Activated naive CD4-positive, alpha-beta T cell treated with Interleukin-2 at 50 U/mL for 16 hours (primary cell): Measurements from ENCODE around the gene LY6G6D.
A peak's percentile ranks its signal among the peaks of the same experiment; 100 is the strongest.

ENCODE experiments used
- DNase-seq: peaks from one replicate; pipeline ENCODE4 v3.0.0-alpha.2; 2020

The LY6G6D gene

GRCh38 chr6:31721351-31722020 lies 6.3 kb downstream of the LY6G6D start, which contains the start of gene LY6G6C:
Gene LY6G6C (minus strand): TSS chr6:31721746. CDS start chr6:31721679, 67 bp downstream.
- no peak for DNase-seq

DNA sequence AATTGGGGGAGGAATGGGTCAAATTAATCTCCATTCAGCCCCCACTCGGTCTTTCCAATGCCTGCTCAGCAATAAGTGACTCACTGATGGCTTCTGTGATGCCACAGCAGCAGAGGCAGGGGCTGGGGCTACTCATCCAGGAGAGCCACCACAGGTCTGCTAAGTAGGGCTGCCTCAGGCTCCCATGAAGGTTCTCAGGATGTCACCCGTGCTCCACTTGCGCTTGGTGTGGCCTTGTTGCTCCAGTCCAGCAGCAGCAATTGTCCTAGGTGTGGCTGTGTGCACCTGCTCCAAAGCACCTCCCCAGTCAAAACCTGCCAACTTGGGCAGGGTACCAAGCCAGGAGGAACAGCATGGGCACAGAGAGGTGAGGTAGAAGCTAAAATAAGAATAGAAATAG lies 7.0 kb downstream of the LY6G6D start:
- no peak for DNase-seq

DNA sequence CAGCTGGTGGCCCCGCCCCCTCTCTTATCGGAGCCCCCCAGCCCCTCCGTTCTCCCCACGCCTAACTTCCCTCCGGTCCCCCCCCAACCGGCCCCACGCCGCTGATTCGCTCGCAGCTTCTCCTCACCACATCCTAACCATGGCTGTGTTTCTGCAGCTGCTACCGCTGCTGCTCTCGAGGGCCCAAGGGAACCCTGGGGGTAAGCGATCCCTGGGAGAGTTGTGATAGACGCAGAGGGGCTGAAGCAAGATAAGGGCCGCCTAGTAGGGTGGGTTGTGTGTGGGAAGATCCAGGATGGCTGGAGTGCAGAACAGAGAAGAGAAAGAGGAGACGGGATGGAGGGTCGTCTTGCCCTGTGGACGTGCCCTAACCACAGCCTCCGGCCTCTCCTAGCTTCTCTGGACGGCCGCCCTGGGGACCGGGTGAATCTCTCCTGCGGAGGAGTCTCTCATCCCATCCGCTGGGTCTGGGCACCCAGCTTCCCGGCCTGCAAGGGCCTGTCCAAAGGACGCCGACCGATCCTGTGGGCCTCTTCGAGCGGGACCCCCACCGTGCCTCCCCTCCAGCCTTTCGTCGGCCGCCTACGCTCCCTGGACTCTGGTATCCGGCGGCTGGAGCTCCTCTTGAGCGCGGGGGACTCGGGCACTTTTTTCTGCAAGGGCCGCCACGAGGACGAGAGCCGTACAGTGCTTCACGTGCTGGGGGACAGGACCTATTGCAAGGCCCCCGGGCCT lies 8.3 kb downstream of the LY6G6D start, which contains the start of gene MPIG6B:
Gene MPIG6B (plus strand): TSS at position 129 of the 735 bp plus-strand sequence. CDS start 11 bp downstream, at position 140.
- DNase-seq = no peak

- DNase-seq = no peak
Measured at GRCh38 chr6:31723980-31724691, 9.0 kb downstream of the LY6G6D start.

DNA sequence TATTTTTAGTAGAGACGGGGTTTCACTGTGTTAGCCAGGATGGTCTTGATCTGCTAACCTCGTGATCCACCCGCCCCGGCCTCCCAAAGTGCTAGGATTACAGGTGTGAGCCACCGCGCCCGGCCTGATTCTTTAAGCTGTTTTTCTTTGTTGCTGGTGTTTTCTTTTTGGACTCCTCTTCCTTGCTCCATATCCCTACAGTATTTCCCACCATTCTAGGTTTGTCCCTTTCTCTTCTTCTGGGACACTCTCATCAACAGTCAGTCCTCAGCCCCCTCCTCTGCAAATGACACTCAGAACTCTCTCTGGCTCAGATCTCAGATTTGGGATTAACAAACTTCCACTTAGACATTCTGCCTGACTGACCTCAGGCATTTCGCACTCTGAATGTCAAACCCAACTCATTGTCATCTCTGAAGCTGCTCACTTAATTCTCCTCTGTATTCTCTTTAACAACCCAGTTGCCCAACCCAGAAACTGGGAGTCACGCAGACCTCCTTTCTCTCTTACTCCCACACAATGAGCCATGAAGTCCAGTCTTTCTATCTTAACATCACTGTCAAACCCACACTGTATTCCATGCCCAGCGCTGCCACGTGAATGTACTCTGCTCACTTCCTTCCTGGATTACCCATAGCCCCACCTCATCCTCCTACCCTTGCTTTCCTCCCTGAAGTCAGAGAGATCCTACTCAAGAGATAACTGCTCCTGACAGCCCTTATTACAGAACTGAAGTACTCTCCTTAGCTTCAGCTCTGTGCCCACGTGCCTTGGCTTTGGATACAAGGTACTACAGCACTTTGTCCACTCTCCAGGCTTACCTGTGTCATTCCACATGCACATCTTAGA lies 10.6 kb downstream of the LY6G6D start:
- no peak for DNase-seq

GRCh38 chr6:31727034-31727716 lies 12.0 kb downstream of the LY6G6D start:
- DNase-seq = no peak

DNA sequence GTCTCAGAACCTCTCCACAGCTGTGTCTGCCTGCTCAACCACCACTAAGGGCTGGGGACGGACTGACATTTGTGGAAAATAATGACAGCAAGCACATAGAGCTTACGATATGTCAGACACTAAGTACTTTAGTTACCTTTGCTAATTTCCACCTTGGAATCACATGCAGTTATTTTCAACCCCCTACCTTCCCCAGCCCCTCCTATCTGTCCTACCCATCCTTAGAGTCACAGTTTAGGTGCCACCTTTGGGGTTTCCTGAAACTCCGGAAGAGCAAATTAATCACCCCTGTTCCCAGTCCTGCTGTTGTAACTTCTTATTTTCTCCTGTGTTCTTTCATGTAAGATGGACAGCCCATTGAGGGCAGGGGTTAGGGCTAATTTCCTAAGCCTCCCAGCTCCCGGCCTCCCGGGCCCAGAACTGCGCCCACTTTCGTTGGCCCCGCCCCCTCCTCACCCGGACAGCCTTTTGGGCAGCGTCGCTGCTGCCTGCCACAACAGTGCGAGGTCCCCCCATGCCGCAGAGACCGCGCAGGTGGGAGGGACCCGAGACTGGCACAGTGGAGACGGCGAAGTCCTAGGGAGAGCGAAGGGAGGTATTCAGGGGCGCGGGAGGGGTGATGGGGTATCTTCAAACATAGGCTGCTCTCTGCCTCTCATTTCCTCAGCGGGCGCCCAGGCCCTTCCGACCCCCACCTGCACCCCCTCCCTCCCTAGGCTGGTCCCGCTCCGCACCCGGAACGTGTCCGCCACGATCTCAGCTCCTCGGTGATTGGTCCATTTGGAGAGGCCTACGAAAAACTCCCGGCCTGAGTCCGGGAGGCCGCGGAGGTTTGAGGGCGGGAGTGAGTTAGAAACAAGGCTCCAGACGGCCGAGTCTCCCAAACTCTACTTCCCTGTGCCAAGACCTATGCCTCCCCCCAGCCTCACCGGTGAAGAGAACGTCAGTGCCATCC lies 12.8 kb downstream of the LY6G6D start:
- DNase-seq = no peak

- DNase-seq = no peak
Measured at GRCh38 chr6:31728767-31729514, 13.8 kb downstream of the LY6G6D start, which contains the start of gene DDAH2. Gene DDAH2 (minus strand): TSS chr6:31729299. CDS start chr6:31729161, 138 bp downstream.

DNA sequence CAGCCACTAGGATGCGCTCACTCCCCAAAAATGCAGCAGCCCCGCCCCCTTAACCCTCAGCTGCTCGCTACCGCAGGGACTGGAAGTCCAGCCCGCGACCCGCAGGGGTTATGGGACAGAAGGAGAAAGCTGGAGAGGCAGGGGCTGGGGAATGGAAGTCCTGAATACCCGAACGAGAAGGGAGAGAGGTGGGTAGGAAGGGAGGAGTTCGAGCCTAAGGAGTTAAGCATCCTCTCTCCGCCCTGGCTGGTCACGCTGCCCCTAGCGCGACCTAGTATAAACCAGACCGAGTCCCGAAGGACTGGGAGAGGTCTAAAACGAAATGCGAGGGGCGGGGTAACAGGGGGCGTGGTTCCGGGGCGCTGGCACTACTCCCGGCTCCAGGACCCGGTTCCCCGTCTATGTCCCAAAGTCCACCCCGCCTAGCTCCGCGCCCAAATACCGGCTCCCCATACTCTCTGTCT lies 14.4 kb downstream of the LY6G6D start:
- DNase-seq = peak; percentile 80

DNA sequence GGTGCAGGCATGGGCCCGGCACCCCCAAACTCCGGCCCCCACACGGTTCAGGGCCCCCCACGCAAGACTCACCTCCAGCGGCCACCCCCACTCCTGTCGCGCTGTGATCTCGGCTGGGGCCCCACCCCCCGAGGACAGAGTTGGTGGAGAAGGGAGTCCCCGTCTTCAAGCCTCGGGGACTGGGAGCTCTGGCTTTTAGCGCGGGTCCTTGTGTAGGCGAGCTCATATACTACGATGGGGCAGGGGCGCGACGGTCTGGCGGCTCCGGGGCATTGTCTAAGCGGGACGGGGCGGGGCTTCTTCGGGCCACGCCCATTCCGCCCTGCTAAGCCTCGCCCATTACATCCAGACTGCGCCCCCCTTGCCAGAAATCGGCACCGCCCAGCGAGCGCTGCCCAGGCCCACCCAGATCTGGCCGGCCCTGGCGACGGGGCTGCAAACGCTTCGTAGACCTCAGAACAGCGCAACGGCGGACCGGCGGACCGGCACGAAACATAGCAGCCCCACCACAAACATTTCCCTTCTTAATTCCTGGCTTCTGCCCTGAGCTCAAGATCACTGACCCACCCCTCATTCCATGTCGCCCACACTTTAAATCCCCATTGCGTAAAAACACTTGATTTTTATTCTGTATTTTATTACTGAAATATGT lies 15.0 kb downstream of the LY6G6D start:
- peak; percentile 60 for DNase-seq

- no peak for DNase-seq
Measured at GRCh38 chr6:31730631-31731086, 15.5 kb downstream of the LY6G6D start.

GRCh38 chr6:31732029-31732428 lies 16.9 kb downstream of the LY6G6D start:
- DNase-seq = no peak

DNA sequence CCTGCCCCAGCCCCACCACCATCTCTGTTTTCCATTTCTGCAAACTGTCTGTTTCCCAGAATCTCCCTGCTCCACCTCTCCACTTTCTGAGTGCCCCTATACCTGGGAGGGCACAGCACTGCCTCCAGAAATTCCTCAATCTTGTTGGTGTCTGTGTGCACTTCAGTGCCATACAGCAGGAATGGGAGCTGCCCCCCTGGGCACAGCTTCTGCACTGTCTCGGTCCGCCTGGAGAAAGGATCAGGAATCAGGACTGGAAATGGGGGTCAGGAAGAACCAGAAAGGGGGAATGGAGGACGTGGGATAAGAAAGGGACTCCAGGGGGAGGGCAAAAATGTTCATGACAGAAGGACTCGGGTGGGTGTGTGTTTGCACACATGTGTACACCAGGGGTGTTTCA lies 18.6 kb downstream of the LY6G6D start:
- no peak for DNase-seq

GRCh38 chr6:31734247-31734820 lies 19.2 kb downstream of the LY6G6D start:
- DNase-seq = no peak

GRCh38 chr6:31734821-31735406 lies 19.8 kb downstream of the LY6G6D start:
- peak; percentile 60 for DNase-seq

DNA sequence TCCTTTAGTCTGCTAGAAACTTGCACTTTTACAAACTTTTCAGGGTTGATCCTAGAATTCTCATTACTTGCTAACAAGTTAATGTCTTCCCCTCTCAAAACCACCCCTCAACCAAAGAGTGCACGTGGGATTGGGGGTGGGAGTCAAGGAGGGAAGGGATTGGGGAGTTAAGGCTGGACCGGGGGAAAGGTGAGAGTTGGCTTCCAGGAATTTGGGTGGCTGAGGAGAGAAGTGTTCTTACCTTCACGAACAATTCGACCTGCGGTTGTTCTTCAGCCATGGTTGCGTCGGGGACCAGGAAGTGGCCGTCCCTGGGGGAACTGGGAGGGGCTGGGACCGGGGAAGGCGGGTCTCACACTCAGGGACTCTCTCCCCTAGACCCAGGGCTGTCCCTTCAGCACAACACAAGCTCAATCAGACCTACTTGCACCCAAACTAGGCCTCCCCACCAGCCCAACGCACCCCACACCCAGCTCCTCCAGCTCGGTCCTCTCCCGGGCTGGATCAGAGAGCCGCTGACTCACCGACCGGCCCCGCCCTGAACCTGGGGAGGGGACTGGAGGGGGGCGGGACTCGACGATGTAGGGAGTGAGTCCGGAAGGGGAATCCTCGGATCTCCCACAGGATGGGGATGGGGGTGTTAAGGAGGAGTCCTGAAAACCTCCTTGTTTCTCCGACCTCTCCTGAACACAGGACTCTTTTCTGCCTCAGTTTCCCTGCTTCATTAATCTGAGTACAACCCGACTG lies 21.0 kb downstream of the LY6G6D start, which contains the start of gene CLIC1:
Gene CLIC1 (minus strand): TSS at position 510 of the 747 bp plus-strand sequence. CDS start 230 bp downstream, at position 280.
- DNase-seq = peak; percentile 83

- no peak for DNase-seq
Measured at GRCh38 chr6:31736768-31737314, 21.7 kb downstream of the LY6G6D start.
